Panc1 (cell line): ENCODE results near the gene UBE2L3. TPM values are rescaled to one million over a fixed set of nuclear protein-coding genes. Genes with fewer than 3 reads are reported as not detected.
"Not testable (repeated sequence)": the region's sequence is repeated elsewhere in the genome, so short reads cannot be mapped to it uniquely, and the experiment has no call there.

Experiments used
- ATAC-seq: fragments of 200-7000 bp; cut with Tn5 transposase; 2 replicates; pipeline ENCODE4 v1.9.1; 2020; ENCODE audit warnings: mild to moderate bottlenecking, moderate library complexity
- BruUV-seq: library from RNA; stranded (reverse); fragments of 400-500 nt; replicated peaks from 2 replicates; lab custom pipeline; 2021; lab: Mats Ljungman, UMichigan
- CTCF ChIA-PET: fragments of 300-600 bp; sonication (Branson Sonifier 250); formaldehyde crosslinking; loops from one replicate; lab custom pipeline; 2022; ENCODE audit warnings: antibody characterized with exemption; lab: Charles Lee
- POLR2A ChIA-PET: fragments of 300-600 bp; sonication (Branson Sonifier 250); formaldehyde crosslinking; loops from one replicate; lab custom pipeline; 2022; ENCODE audit warnings: antibody characterized with exemption; lab: Charles Lee
- DNase-seq: peaks from one replicate; pipeline ENCODE4 v3.0.0-alpha.2; 2010; ENCODE audit warnings: low read depth, low spot score
- H3K27ac ChIP-seq: 2 replicates; pipeline ENCODE4 v1.5.1; 2011; ENCODE audit warnings: mild to moderate bottlenecking, low read length, inconsistent platforms
- H3K27me3 ChIP-seq: fragments of 200-500 bp; sonication (Bioruptor generic); 2 replicates; pipeline ENCODE4 v1.6.0; 2014; ENCODE audit warnings: low read length, inconsistent platforms; ENCODE audit not compliant: control insufficient read depth, insufficient read depth
- H3K36me3 ChIP-seq: fragments of 200-500 bp; sonication (Bioruptor generic); 2 replicates; pipeline ENCODE4 v1.5.1; 2014; ENCODE audit warnings: inconsistent platforms, mild to moderate bottlenecking, low read length, moderate library complexity; ENCODE audit not compliant: control insufficient read depth, insufficient read depth
- H3K4me1 ChIP-seq: 2 replicates; pipeline ENCODE4 v1.5.1; 2011; ENCODE audit warnings: inconsistent platforms, mild to moderate bottlenecking, low read length, moderate library complexity; ENCODE audit not compliant: control insufficient read depth, insufficient read depth
- H3K4me3 ChIP-seq, 2 experiments: 2 replicates each; pipeline ENCODE4 v1.5.1; 2011 to 2012; ENCODE audit warnings: low read depth in 2 of 2, low read length in 2 of 2, mild to moderate bottlenecking in 2 of 2, inconsistent platforms in 1 of 2, moderate library complexity in 1 of 2
- H3K9me3 ChIP-seq: fragments of 200-500 bp; sonication (Bioruptor generic); 2 replicates; pipeline ENCODE4 v1.5.1; 2014; ENCODE audit warnings: low read depth, mild to moderate bottlenecking, inconsistent platforms, low read length, moderate library complexity; ENCODE audit not compliant: control insufficient read depth, insufficient read depth
- CTCF ChIP-seq: fragments of 450-650 bp; IDR thresholded peaks from 2 replicates; pipeline ENCODE4 v1.5.1; 2017; ENCODE audit warnings: mild to moderate bottlenecking
- POLR2AphosphoS5 ChIP-seq: IDR thresholded peaks from 2 replicates; pipeline ENCODE4 v1.6.1; 2012; ENCODE audit warnings: mild to moderate bottlenecking, low read depth, low read length, moderate library complexity
- REST ChIP-seq, 2 experiments: IDR thresholded peaks; 2 replicates each; pipeline ENCODE4 v1.6.1; 2011 to 2012; ENCODE audit warnings: low read depth in 2 of 2, control low read depth in 1 of 2, low read length in 1 of 2, mild to moderate bottlenecking in 1 of 2, moderate library complexity in 1 of 2; ENCODE audit not compliant: insufficient read depth in 1 of 2
- SIN3A ChIP-seq: IDR thresholded peaks from 2 replicates; pipeline ENCODE4 v1.6.1; 2012; ENCODE audit warnings: low read depth, mild to moderate bottlenecking, low read length, moderate library complexity, borderline replicate concordance; ENCODE audit not compliant: insufficient read depth
- TCF7L2 ChIP-seq: IDR thresholded peaks from 2 replicates; pipeline ENCODE4 v1.6.1; 2011; ENCODE audit warnings: mild to moderate bottlenecking, low read depth, low read length, inconsistent platforms
- in situ Hi-C: cut with HindIII; loops from 2 replicates; pipeline ENCODE4 v1.10.0; 2016; ENCODE audit warnings: low sequenced_read_pairs, low pct_unique_long_range_greater_than_20kb
- intact Hi-C: fragments of 100-400 bp; cut with micrococcal nuclease; formaldehyde crosslinking; loops from one replicate; pipeline ENCODE4 v1.10.0; 2022; ENCODE audit not compliant: unreplicated experiment
- total RNA-seq: library from RNA; stranded (reverse); gene quantifications from one replicate; pipeline ENCODE4 v1.2.1, GENCODE V29; 2021; ENCODE audit not compliant: unreplicated experiment

UBE2L3 gene
- total RNA-seq, 1 experiment from 2014 or later, result 51.1 TPM

GRCh38 chr22:21568347-21569075 lies 997 bp downstream of the UBE2L3 start:
- CTCF ChIA-PET, result no interaction called here
- peaks cover 6% of the 10 kb centered on the region for H3K36me3 ChIP-seq

GRCh38 chr22:21569076-21569427 lies 1.5 kb downstream of the UBE2L3 start:
- H3K27me3 ChIP-seq, H3K9me3 ChIP-seq, intact Hi-C loops, ATAC-seq, CTCF ChIA-PET, BruUV-seq, H3K36me3 ChIP-seq, in situ Hi-C loops, DNase-seq, POLR2A ChIA-PET: not testable (repeated sequence)
- peak overlapping the region; percentile 93 for H3K27ac ChIP-seq
- peaks cover 39% of the 10 kb centered on the region for H3K4me1 ChIP-seq
- peak overlapping the region; percentile 87 to 92 for H3K4me3 ChIP-seq

More at GRCh38 chr22:21568347-21569075, 997 bp downstream of the UBE2L3 start:
- H3K4me1 ChIP-seq, result peaks cover 33% of the 10 kb centered on the region
- POLR2A ChIA-PET, result no interaction called here
- no peaks in the 10 kb centered on the region for H3K9me3 ChIP-seq
- H3K27ac ChIP-seq, result peak overlapping the region; percentile 93
- in situ Hi-C loops (no loop called here), intact Hi-C loops (no loop called here)
- BruUV-seq, result no TSS peak
- peak; percentile 48 for ATAC-seq
- DNase-seq, result no peak
- TF ChIP-seq CTCF, result no peak
- no peak for TF ChIP-seq POLR2AphosphoS5
- no peak for TF ChIP-seq TCF7L2
- no peak for TF ChIP-seq SIN3A
- TF ChIP-seq REST (IDR thresholded peaks at IDR 0.05; ENCODE audit: insufficient read depth in 1 of 2, low read depth in 2 of 2, low read length in 1 of 2), result no peak
- peak overlapping the region; percentile 87 to 92 for H3K4me3 ChIP-seq
- no peaks in the 10 kb centered on the region for H3K27me3 ChIP-seq

GRCh38 chr22:21569459-21570170 lies 2.1 kb downstream of the UBE2L3 start:
- peak overlapping the region; percentile 62 for H3K27ac ChIP-seq
- TF ChIP-seq REST (IDR thresholded peaks at IDR 0.05; ENCODE audit: insufficient read depth in 1 of 2, low read depth in 2 of 2, low read length in 1 of 2) (no peak), SIN3A (no peak), TCF7L2 (no peak), CTCF (no peak), POLR2AphosphoS5 (no peak)
- DNase-seq (no peak), ATAC-seq (no peak)
- in situ Hi-C loops (no loop called here), intact Hi-C loops (no loop called here)
- no peaks in the 10 kb centered on the region for H3K27me3 ChIP-seq
- CTCF ChIA-PET, result no interaction called here
- peak overlapping the region; percentile 87 to 92 for H3K4me3 ChIP-seq
- H3K36me3 ChIP-seq, result peaks cover 6% of the 10 kb centered on the region
- H3K4me1 ChIP-seq, result peaks cover 44% of the 10 kb centered on the region
- H3K9me3 ChIP-seq, result no peaks in the 10 kb centered on the region
- BruUV-seq, result TSS peak; percentile 64
- POLR2A ChIA-PET, result no interaction called here
